Measurements from ENCODE around the gene GPX8.

DNA sequence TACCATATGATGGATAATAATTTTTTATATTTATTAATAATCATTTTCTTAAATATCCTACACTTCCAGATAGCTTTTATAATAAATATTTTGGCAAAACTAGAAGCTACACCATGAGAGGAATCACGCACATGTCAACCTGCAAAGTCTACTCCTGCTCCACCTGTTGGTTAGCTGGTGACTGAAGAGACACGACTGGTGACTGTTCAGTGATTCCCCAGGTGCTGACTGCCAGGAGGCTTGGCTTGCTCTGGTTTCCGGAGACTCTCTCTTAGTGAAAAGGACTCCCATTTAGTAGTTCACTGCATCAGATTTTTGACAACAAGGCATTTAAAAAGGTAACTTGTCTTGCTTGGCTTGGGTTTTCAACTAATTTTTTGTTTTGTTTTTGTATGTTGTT, 36.6 kb upstream of the GPX8 start:
- TF ChIP-seq TEAD4 (IDR thresholded peaks at IDR 0.05; ENCODE audit: borderline replicate concordance, insufficient read depth) (no peak), TAF1 (IDR thresholded peaks at IDR 0.05; ENCODE audit: borderline replicate concordance, low read depth, low read length) (no peak), RFX5 (IDR thresholded peaks at IDR 0.05; ENCODE audit: low read length) (no peak), JUND (IDR thresholded peaks at IDR 0.05) (no peak), POLR2AphosphoS5 (IDR thresholded peaks at IDR 0.05; ENCODE audit: low read depth, low read length) (no peak), MXI1 (IDR thresholded peaks at IDR 0.05; ENCODE audit: low read depth, low read length) (no peak), YY1 (IDR thresholded peaks at IDR 0.05; ENCODE audit: low read depth) (no peak), EZH2phosphoT487 (IDR thresholded peaks at IDR 0.05; ENCODE audit: borderline replicate concordance, low read depth) (no peak), EP300 (IDR thresholded peaks at IDR 0.05; ENCODE audit: borderline replicate concordance in 1 of 2, low read depth in 1 of 2, low read length in 1 of 2) (no peak)
- TF ChIP-seq, protein P1, sequence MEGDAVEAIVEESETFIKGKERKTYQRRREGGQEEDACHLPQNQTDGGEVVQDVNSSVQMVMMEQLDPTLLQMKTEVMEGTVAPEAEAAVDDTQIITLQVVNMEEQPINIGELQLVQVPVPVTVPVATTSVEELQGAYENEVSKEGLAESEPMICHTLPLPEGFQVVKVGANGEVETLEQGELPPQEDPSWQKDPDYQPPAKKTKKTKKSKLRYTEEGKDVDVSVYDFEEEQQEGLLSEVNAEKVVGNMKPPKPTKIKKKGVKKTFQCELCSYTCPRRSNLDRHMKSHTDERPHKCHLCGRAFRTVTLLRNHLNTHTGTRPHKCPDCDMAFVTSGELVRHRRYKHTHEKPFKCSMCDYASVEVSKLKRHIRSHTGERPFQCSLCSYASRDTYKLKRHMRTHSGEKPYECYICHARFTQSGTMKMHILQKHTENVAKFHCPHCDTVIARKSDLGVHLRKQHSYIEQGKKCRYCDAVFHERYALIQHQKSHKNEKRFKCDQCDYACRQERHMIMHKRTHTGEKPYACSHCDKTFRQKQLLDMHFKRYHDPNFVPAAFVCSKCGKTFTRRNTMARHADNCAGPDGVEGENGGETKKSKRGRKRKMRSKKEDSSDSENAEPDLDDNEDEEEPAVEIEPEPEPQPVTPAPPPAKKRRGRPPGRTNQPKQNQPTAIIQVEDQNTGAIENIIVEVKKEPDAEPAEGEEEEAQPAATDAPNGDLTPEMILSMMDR (IDR thresholded peaks at IDR 0.05): no peak
- TF ChIP-seq, protein P2, sequence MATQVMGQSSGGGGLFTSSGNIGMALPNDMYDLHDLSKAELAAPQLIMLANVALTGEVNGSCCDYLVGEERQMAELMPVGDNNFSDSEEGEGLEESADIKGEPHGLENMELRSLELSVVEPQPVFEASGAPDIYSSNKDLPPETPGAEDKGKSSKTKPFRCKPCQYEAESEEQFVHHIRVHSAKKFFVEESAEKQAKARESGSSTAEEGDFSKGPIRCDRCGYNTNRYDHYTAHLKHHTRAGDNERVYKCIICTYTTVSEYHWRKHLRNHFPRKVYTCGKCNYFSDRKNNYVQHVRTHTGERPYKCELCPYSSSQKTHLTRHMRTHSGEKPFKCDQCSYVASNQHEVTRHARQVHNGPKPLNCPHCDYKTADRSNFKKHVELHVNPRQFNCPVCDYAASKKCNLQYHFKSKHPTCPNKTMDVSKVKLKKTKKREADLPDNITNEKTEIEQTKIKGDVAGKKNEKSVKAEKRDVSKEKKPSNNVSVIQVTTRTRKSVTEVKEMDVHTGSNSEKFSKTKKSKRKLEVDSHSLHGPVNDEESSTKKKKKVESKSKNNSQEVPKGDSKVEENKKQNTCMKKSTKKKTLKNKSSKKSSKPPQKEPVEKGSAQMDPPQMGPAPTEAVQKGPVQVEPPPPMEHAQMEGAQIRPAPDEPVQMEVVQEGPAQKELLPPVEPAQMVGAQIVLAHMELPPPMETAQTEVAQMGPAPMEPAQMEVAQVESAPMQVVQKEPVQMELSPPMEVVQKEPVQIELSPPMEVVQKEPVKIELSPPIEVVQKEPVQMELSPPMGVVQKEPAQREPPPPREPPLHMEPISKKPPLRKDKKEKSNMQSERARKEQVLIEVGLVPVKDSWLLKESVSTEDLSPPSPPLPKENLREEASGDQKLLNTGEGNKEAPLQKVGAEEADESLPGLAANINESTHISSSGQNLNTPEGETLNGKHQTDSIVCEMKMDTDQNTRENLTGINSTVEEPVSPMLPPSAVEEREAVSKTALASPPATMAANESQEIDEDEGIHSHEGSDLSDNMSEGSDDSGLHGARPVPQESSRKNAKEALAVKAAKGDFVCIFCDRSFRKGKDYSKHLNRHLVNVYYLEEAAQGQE (IDR thresholded peaks at IDR 0.05; ENCODE audit: low read depth, low read length): no peak

All from SK-N-SH (cell line).